ENCODE results near the gene EFL1. TPM values are rescaled to one million over a fixed set of nuclear protein-coding genes. Genes with fewer than 3 reads are reported as not detected.

Gene EFL1
- total and polyA plus RNA-seq, 2 experiments from 2014 or later = 15.4 to 46.4 TPM

DNA sequence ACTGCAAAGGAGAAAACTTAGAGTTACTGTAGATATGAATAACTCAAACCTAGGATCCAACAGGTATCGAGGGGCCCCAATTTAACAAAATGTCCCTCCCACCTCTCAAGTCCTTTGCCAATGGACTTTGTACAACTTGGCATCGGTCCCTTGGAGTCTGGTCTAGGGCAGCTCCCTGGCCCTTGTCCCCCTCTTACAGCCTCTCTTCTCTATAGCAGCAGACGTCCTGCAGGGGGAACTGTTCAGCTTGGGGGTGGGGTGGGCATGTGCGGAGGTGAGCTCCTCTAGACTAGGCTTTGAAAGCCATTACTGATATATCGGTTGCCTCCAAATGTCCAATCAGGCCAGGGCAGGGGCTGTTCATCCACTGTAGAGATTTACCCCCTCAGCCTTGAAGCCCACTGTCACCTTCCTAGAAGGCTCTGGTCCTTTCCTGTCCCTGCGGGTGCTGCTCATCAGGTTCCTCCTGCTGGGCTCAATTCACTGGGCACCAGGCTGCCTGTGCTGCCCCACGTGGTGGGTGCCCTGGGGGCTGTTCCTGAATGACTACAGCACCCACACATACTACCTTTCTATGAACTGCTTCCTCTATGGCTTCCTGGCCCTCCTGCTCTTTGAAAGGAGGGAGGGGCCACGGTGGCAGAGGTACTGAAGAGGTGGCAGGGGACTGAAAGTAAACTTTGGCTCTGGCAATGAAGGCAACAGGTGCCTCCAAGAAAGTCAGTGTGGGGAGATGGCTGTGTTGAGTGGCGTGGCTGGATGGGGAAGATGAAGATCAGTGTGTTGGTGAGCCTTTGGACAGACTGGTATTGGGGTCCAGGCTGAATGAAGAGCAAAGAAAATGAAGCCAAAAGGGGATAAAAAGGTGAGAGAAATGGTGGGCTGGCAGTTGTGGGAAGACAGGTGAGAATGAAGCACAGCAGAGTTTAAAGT, 137.9 kb downstream of the EFL1 start:
- no peaks in the 10 kb centered on the region for H4K20me1 ChIP-seq (replicated peaks; ENCODE audit: insufficient read depth)
- Mint-ChIP-seq H3K4me3 (no peak overlapping the region), H3K9me3 (no peaks in the 10 kb centered on the region), H3K27me3 (ENCODE audit: insufficient read depth, low read depth, poor library complexity) (no peaks in the 10 kb centered on the region), H3K4me1 (no peaks in the 10 kb centered on the region), H3K27ac (no peak overlapping the region), H3K36me3 (ENCODE audit: low read depth) (no peaks in the 10 kb centered on the region)
- H3F3A ChIP-seq (replicated peaks; ENCODE audit: low read depth) = no peaks in the 10 kb centered on the region
- peak; percentile 86 for ATAC-seq
- no peak overlapping the region for H3K4me2 ChIP-seq
- H3K27me3 ChIP-seq (ENCODE audit: insufficient read depth) = no peaks in the 10 kb centered on the region
- no peak overlapping the region for H3K27ac ChIP-seq (ENCODE audit: low read depth)
- TF ChIP-seq ZNF114 (CRISPR knock-in tag; IDR thresholded peaks at IDR 0.05) (no peak), EZH2phosphoT487 (IDR thresholded peaks at IDR 0.05; ENCODE audit: unreplicated experiment) (no peak), ZNF331 (CRISPR knock-in tag; IDR thresholded peaks at IDR 0.05; ENCODE audit: low read depth) (no peak), NANOG (IDR thresholded peaks at IDR 0.05; ENCODE audit: borderline replicate concordance) (no peak), STAT1 (IDR thresholded peaks at IDR 0.05; ENCODE audit: unreplicated experiment) (no peak), POLR2AphosphoS5 (IDR thresholded peaks at IDR 0.05; ENCODE audit: low read depth) (no peak), CTCF (conservative IDR thresholded peaks at IDR 0.05; ENCODE audit: low read depth in 2 of 2) (peak; percentile 50 to 54)
- TF ChIP-seq, protein P1, sequence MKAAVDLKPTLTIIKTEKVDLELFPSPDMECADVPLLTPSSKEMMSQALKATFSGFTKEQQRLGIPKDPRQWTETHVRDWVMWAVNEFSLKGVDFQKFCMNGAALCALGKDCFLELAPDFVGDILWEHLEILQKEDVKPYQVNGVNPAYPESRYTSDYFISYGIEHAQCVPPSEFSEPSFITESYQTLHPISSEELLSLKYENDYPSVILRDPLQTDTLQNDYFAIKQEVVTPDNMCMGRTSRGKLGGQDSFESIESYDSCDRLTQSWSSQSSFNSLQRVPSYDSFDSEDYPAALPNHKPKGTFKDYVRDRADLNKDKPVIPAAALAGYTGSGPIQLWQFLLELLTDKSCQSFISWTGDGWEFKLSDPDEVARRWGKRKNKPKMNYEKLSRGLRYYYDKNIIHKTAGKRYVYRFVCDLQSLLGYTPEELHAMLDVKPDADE (IDR thresholded peaks at IDR 0.05) = no peak
- H3K4me1 ChIP-seq (ENCODE audit: insufficient read depth) = no peaks in the 10 kb centered on the region
- H3K9me2 ChIP-seq (ENCODE audit: insufficient read depth) = no peaks in the 10 kb centered on the region
- H3K36me3 ChIP-seq (ENCODE audit: insufficient read depth) = no peaks in the 10 kb centered on the region
- peak; percentile 40 for DNase-seq (ENCODE audit: low spot score)
- H3K79me2 ChIP-seq (replicated peaks; ENCODE audit: insufficient read depth) = no peaks in the 10 kb centered on the region
- no peak overlapping the region for H2AFZ ChIP-seq
- no peak overlapping the region for H3K4me3 ChIP-seq

- Histone ChIP-seq H3K9me2 (ENCODE audit: insufficient read depth) (no peaks in the 10 kb centered on the region), H3K36me3 (ENCODE audit: insufficient read depth) (no peaks in the 10 kb centered on the region), H3K79me2 (replicated peaks; ENCODE audit: insufficient read depth) (no peaks in the 10 kb centered on the region), H3K27ac (ENCODE audit: low read depth) (no peak overlapping the region), H3K27me3 (ENCODE audit: insufficient read depth) (no peaks in the 10 kb centered on the region), H3K4me1 (ENCODE audit: insufficient read depth) (no peaks in the 10 kb centered on the region), H3F3A (replicated peaks; ENCODE audit: low read depth) (no peaks in the 10 kb centered on the region), H3K4me2 (no peak overlapping the region), H2AFZ (no peak overlapping the region), H4K20me1 (replicated peaks; ENCODE audit: insufficient read depth) (no peaks in the 10 kb centered on the region), H3K4me3 (no peak overlapping the region)
- Mint-ChIP-seq H3K27ac (no peak overlapping the region), H3K4me1 (no peaks in the 10 kb centered on the region), H3K27me3 (ENCODE audit: insufficient read depth, low read depth, poor library complexity) (no peaks in the 10 kb centered on the region), H3K4me3 (no peak overlapping the region), H3K36me3 (ENCODE audit: low read depth) (no peaks in the 10 kb centered on the region), H3K9me3 (no peaks in the 10 kb centered on the region)
- DNase-seq (ENCODE audit: low spot score) (no peak), ATAC-seq (no peak)
- no peak for TF ChIP-seq CTCF (conservative IDR thresholded peaks at IDR 0.05; ENCODE audit: low read depth in 2 of 2)
- no peak for TF ChIP-seq POLR2AphosphoS5 (IDR thresholded peaks at IDR 0.05; ENCODE audit: low read depth)
- TF ChIP-seq, protein P1 (IDR thresholded peaks at IDR 0.05) = no peak
- TF ChIP-seq ZNF331 (CRISPR knock-in tag; IDR thresholded peaks at IDR 0.05; ENCODE audit: low read depth) = no peak
- TF ChIP-seq, protein P2, sequence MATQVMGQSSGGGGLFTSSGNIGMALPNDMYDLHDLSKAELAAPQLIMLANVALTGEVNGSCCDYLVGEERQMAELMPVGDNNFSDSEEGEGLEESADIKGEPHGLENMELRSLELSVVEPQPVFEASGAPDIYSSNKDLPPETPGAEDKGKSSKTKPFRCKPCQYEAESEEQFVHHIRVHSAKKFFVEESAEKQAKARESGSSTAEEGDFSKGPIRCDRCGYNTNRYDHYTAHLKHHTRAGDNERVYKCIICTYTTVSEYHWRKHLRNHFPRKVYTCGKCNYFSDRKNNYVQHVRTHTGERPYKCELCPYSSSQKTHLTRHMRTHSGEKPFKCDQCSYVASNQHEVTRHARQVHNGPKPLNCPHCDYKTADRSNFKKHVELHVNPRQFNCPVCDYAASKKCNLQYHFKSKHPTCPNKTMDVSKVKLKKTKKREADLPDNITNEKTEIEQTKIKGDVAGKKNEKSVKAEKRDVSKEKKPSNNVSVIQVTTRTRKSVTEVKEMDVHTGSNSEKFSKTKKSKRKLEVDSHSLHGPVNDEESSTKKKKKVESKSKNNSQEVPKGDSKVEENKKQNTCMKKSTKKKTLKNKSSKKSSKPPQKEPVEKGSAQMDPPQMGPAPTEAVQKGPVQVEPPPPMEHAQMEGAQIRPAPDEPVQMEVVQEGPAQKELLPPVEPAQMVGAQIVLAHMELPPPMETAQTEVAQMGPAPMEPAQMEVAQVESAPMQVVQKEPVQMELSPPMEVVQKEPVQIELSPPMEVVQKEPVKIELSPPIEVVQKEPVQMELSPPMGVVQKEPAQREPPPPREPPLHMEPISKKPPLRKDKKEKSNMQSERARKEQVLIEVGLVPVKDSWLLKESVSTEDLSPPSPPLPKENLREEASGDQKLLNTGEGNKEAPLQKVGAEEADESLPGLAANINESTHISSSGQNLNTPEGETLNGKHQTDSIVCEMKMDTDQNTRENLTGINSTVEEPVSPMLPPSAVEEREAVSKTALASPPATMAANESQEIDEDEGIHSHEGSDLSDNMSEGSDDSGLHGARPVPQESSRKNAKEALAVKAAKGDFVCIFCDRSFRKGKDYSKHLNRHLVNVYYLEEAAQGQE (IDR thresholded peaks at IDR 0.05; ENCODE audit: unreplicated experiment) = no peak
Observed at GRCh38 chr15:82122746-82123400, 139.7 kb downstream of the EFL1 start.

All from GM23338 (cell line).